IMR-90 (cell line): Measurements from ENCODE around the gene TXNDC15.

Source experiments
- CEBPB ChIP-seq: IDR thresholded peaks from 2 replicates; pipeline ENCODE4 v1.6.1; 2012; ENCODE audit warnings: low read depth, low read length, improper control_type of control experiment
- CTCF ChIP-seq: conservative IDR thresholded peaks from 2 replicates; pipeline ENCODE4 v1.5.1; 2012; ENCODE audit warnings: mild to moderate bottlenecking, low read depth, low read length, improper control_type of control experiment
- ELK1 ChIP-seq: fragments of 150-350 bp; IDR thresholded peaks from 2 replicates; pipeline ENCODE4 v1.6.1; 2016; ENCODE audit warnings: low read depth, mild to moderate bottlenecking, low read length, moderate library complexity, borderline replicate concordance
- MAZ ChIP-seq: IDR thresholded peaks from 2 replicates; pipeline ENCODE4 v1.6.1; 2012; ENCODE audit warnings: low read depth, mild to moderate bottlenecking, low read length, improper control_type of control experiment, moderate library complexity, borderline replicate concordance
- MXI1 ChIP-seq: IDR thresholded peaks from 2 replicates; pipeline ENCODE4 v1.6.1; 2012; ENCODE audit warnings: low read depth, mild to moderate bottlenecking, low read length, moderate library complexity, borderline replicate concordance
- POLR2A ChIP-seq: IDR thresholded peaks from 2 replicates; pipeline ENCODE4 v1.6.1; 2012; ENCODE audit warnings: mild to moderate bottlenecking, low read depth, low read length
- RAD21 ChIP-seq: IDR thresholded peaks from 2 replicates; pipeline ENCODE4 v1.6.1; 2012; ENCODE audit warnings: low read length, improper control_type of control experiment
- RCOR1 ChIP-seq: IDR thresholded peaks from 2 replicates; pipeline ENCODE4 v1.6.1; 2012; ENCODE audit warnings: mild to moderate bottlenecking, low read length, improper control_type of control experiment; ENCODE audit not compliant: insufficient replicate concordance
- RFX5 ChIP-seq: IDR thresholded peaks from 2 replicates; pipeline ENCODE4 v1.8.0; 2012; ENCODE audit warnings: low read depth, mild to moderate bottlenecking, low read length, moderate library complexity
- SMC3 ChIP-seq: fragments of 150-350 bp; IDR thresholded peaks from 2 replicates; pipeline ENCODE4 v1.6.1; 2016; ENCODE audit warnings: low read depth, mild to moderate bottlenecking, antibody characterized with exemption, low read length, moderate library complexity
- USF2 ChIP-seq: fragments of 150-350 bp; IDR thresholded peaks from 2 replicates; pipeline ENCODE4 v1.6.1; 2017; ENCODE audit warnings: mild to moderate bottlenecking, antibody characterized with exemption, low read length, low read depth

GRCh38 chr5:134873987-134874830 is at the start of gene TXNDC15:
- TF ChIP-seq MXI1 (peak; percentile 43; the same call in 1 of the 2 replicates), CTCF (no peak), POLR2A (peak; percentile 76), SMC3 (no peak), USF2 (no peak), RFX5 (no peak), ELK1 (no peak), RCOR1 (no peak), RAD21 (no peak), MAZ (peak; percentile 30; the same call in 1 of the 2 replicates), CEBPB (no peak)
